ENCODE data around the gene GRAMD4. TPM values are rescaled to one million over a fixed set of nuclear protein-coding genes. Genes with fewer than 3 reads are reported as not detected.

Gene GRAMD4
- total RNA-seq, 4 donors from 2014 or later: 146 to 981 (median 258) TPM

DNA sequence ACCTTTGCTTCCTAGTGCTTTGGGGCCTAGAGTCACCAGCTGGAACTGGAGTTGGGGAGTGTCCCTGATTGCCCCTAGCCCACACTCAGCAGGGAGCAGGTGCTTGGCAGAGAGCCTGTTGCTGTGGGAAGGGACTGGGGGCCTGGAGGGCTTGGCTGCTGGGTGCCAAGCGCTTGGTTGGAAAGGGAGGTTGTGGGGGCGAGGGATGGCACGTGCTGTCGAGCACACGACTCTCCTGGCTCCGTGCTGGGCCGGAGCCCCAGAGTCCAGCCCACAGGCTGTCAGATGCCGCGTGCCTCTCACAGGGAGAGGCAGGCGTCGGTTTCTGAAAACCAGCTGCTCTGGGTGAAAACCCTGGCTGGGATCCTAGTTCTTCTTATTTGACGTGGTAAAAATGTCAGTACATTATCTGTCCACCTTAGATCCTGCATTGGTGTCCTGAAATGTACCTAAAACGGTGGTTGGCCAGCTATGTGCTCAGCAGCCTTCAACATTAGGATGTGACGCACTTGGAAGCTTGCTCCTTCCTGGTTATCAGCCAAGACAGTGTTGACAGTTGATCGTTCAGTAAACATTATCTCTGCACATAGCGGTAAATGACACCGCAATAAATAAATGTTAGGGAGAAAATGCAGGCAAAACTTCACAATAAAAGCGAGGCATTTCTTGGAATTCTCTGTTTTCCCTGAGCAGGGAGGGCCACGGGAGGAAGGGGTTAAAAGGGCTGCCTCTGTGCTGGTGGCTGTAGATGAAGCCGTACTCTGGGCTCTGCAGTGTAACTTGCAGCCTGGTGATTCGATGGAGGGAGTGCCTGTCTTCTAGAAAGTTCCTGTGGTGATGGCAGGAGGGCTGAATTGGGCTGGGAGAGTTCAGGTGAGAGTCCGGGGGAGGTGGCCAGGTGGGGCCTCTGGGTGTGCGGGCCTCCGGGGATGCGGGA, 29.2 kb downstream of the GRAMD4 start:
- peaks cover 23 to 49% (median 39%) of the 10 kb centered on the region in 4 donors for H3K4me1 ChIP-seq
- intact Hi-C loops (cut with DNase I; ENCODE audit: low total_unique reads): no loop called here
- in situ Hi-C loops (cut with MboI; ENCODE audit: low pct_ligation_motif_present in 1 of 4, low pct_unique_long_range_greater_than_20kb in 1 of 4, low sequenced_read_pairs in 3 of 4): no loop called here
- H3K27ac ChIP-seq: peak overlapping the region; percentile 17 to 63 (median 44)
- H3K4me3 ChIP-seq: no peak overlapping the region
- TF ChIP-seq, protein P1, sequence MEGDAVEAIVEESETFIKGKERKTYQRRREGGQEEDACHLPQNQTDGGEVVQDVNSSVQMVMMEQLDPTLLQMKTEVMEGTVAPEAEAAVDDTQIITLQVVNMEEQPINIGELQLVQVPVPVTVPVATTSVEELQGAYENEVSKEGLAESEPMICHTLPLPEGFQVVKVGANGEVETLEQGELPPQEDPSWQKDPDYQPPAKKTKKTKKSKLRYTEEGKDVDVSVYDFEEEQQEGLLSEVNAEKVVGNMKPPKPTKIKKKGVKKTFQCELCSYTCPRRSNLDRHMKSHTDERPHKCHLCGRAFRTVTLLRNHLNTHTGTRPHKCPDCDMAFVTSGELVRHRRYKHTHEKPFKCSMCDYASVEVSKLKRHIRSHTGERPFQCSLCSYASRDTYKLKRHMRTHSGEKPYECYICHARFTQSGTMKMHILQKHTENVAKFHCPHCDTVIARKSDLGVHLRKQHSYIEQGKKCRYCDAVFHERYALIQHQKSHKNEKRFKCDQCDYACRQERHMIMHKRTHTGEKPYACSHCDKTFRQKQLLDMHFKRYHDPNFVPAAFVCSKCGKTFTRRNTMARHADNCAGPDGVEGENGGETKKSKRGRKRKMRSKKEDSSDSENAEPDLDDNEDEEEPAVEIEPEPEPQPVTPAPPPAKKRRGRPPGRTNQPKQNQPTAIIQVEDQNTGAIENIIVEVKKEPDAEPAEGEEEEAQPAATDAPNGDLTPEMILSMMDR (IDR thresholded peaks at IDR 0.05): no peak
- TF ChIP-seq POLR2A (IDR thresholded peaks at IDR 0.05) (no peak), EP300 (IDR thresholded peaks at IDR 0.05; ENCODE audit: low read depth) (no peak), POLR2AphosphoS5 (IDR thresholded peaks at IDR 0.05) (peak in 1 of 3 donors; percentile 55)
- no peaks in the 10 kb centered on the region for H3K9me3 ChIP-seq
- 24 to 45% methylated on average over 3 to 25 of the region's 25 CpGs for WGBS, 2 donors (ENCODE audit: low coverage in 1 of 2)
- no peak for DNase-seq
- no peaks in the 10 kb centered on the region for H3K27me3 ChIP-seq
- H3K36me3 ChIP-seq: no peaks in the 10 kb centered on the region

DNA sequence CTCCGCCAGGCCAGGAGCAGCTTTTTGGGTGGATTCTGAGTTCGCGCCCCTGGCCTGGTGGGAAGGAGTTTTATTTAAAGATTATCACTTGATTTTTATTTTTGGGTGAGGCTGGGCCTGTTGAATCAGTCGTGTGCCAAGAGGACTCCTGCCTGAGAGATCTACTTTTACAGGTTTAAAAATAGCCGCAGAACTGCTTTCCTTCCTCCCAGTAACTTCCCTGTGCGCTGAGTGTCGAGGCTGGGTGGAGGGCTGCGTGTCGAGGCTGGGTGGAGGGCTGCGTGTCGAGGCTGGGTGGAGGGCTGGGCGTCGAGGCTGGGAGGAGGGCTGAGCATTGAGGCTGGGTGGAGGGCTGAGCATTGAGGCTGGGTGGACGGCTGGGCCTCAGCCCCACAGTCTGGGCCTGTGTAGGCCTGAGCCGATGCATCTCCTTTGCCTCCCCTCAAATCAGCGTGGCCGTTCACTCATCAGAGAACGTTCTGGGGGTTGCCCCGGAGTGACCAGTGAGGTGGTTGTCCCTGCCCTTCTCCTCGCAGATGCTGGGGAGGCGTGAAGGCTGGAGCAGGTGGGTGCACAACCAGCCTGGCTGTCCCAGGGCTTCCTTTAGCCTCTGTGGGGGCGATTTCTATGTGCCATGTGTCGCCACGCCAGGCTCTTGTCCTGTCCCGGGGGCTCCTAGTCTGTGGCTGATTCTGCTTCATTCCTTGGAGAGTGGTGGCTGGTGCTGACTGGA, 30.1 kb downstream of the GRAMD4 start:
- Histone ChIP-seq H3K4me1 (peaks cover 23 to 49% (median 39%) of the 10 kb centered on the region in 4 donors), H3K27ac (peak overlapping the region; percentile 17 to 63 (median 44)), H3K36me3 (no peaks in the 10 kb centered on the region), H3K4me3 (no peak overlapping the region), H3K9me3 (no peaks in the 10 kb centered on the region), H3K27me3 (no peaks in the 10 kb centered on the region)
- 60 to 75% methylated on average over 1 to 21 of the region's 25 CpGs for WGBS, 2 donors (ENCODE audit: low coverage in 1 of 2)
- intact Hi-C loops (cut with DNase I; ENCODE audit: low total_unique reads) (no loop called here), in situ Hi-C loops (cut with MboI; ENCODE audit: low pct_ligation_motif_present in 1 of 4, low pct_unique_long_range_greater_than_20kb in 1 of 4, low sequenced_read_pairs in 3 of 4) (no loop called here)
- no peak for DNase-seq
- TF ChIP-seq POLR2AphosphoS5 (IDR thresholded peaks at IDR 0.05) (no peak), POLR2A (IDR thresholded peaks at IDR 0.05) (no peak), EP300 (IDR thresholded peaks at IDR 0.05; ENCODE audit: low read depth) (no peak)
- TF ChIP-seq, protein P1 (IDR thresholded peaks at IDR 0.05): no peak

DNA sequence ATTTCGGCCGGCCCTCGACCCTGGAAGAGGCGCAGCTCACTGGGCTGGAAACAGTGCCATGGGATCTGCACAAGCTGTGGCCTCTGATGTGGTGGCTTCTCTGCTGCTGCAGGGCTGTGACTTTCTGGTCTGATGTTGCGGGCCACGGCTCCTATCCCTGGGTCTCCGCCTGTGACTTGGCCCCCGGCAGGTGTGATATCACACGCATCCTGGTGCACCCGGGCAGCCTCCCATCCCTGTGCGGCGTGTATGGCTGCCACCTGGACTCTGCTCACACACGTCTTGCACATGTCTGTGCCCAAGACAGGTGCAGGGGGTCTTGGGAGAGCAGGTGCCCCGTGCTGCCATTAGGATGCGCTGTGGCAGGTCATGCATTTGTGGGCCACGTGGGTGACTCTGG, 31.1 kb downstream of the GRAMD4 start:
- DNase-seq: no peak
- H3K36me3 ChIP-seq: no peaks in the 10 kb centered on the region
- H3K4me1 ChIP-seq: peaks cover 21 to 45% (median 32%) of the 10 kb centered on the region in 4 donors
- H3K27ac ChIP-seq: no peak overlapping the region
- in situ Hi-C loops (cut with MboI; ENCODE audit: low pct_ligation_motif_present in 1 of 4, low pct_unique_long_range_greater_than_20kb in 1 of 4, low sequenced_read_pairs in 3 of 4) (no loop called here), intact Hi-C loops (cut with DNase I; ENCODE audit: low total_unique reads) (no loop called here)
- H3K9me3 ChIP-seq: no peaks in the 10 kb centered on the region
- TF ChIP-seq POLR2AphosphoS5 (IDR thresholded peaks at IDR 0.05) (no peak), POLR2A (IDR thresholded peaks at IDR 0.05) (no peak), EP300 (IDR thresholded peaks at IDR 0.05; ENCODE audit: low read depth) (no peak)
- TF ChIP-seq, protein P1 (IDR thresholded peaks at IDR 0.05): no peak
- 96% methylated on average over 16 of the region's 16 CpGs; no CpG with 5 or more reads in 1 of the 2 donors for WGBS, 2 donors (ENCODE audit: low coverage in 1 of 2)
- no peaks in the 10 kb centered on the region for H3K27me3 ChIP-seq
- no peak overlapping the region for H3K4me3 ChIP-seq

All from transverse colon (tissue), 4 donors.